ENCODE results near the gene MYO1H.

Gene MYO1H

GRCh38 chr12:109497675-109498074 lies 150.0 kb downstream of the MYO1H start:
- Histone ChIP-seq H3K36me3 (ENCODE audit: control insufficient read depth, insufficient read depth, low read length) (peaks cover 31% of the 10 kb centered on the region), H3K9ac (ENCODE audit: low read length) (no peak overlapping the region), H3K4me3 (ENCODE audit: low read length) (no peak overlapping the region), H3K27ac (ENCODE audit: low read depth, low read length) (no peak overlapping the region), H3K27me3 (ENCODE audit: control insufficient read depth, insufficient read depth, low read length) (no peaks in the 10 kb centered on the region), H3K4me1 (ENCODE audit: control insufficient read depth, insufficient read depth, low read length) (no peaks in the 10 kb centered on the region)

Data from rectal smooth muscle tissue (tissue), 1 donor.